GM12865 (cell line): ENCODE results near the gene PDLIM7.

Experiments used
- DNase-seq: peaks from one replicate; pipeline ENCODE4 v3.0.0; 2010; ENCODE audit warnings: low read depth
- H3K4me3 ChIP-seq: 2 replicates; pipeline ENCODE4 v1.5.1; 2011; ENCODE audit warnings: mild to moderate bottlenecking, low read depth, low read length, control low read depth
- CTCF ChIP-seq: IDR thresholded peaks from 2 replicates; pipeline ENCODE4 v1.5.1; 2011; ENCODE audit warnings: low read length, control low read depth, low read depth, inconsistent platforms; ENCODE audit not compliant: insufficient read depth; ENCODE audit errors: missing control alignments

PDLIM7 gene

GRCh38 chr5:177529247-177530203 lies 32.1 kb upstream of the PDLIM7 start:
- no peak for DNase-seq
- no peak overlapping the region for H3K4me3 ChIP-seq
- TF ChIP-seq CTCF = no peak

GRCh38 chr5:177528631-177529030 lies 31.2 kb upstream of the PDLIM7 start:
- no peak for TF ChIP-seq CTCF
- no peak overlapping the region for H3K4me3 ChIP-seq
- no peak for DNase-seq

GRCh38 chr5:177527595-177527994 lies 30.2 kb upstream of the PDLIM7 start:
- H3K4me3 ChIP-seq = no peak overlapping the region

GRCh38 chr5:177526791-177527190 lies 29.4 kb upstream of the PDLIM7 start:
- no peak overlapping the region for H3K4me3 ChIP-seq
- TF ChIP-seq CTCF = no peak
- no peak for DNase-seq

More at GRCh38 chr5:177527595-177527994, 30.2 kb upstream of the PDLIM7 start:
- no peak for DNase-seq
- TF ChIP-seq CTCF = no peak

GRCh38 chr5:177526191-177526590 lies 28.8 kb upstream of the PDLIM7 start:
- no peak for TF ChIP-seq CTCF
- H3K4me3 ChIP-seq = no peak overlapping the region
- DNase-seq = no peak

GRCh38 chr5:177524941-177525655 lies 27.7 kb upstream of the PDLIM7 start:
- no peak for TF ChIP-seq CTCF
- no peak for DNase-seq
- H3K4me3 ChIP-seq = no peak overlapping the region

- no peak for TF ChIP-seq CTCF
- DNase-seq = no peak
- H3K4me3 ChIP-seq = no peak overlapping the region
Measured at GRCh38 chr5:177524539-177524900, 27.1 kb upstream of the PDLIM7 start.
